ENCODE data around the gene FILIP1. TPM values are rescaled to one million over a fixed set of nuclear protein-coding genes. Genes with fewer than 3 reads are reported as not detected.

The FILIP1 gene
- polyA plus RNA-seq, 1 donor from 2014 or later: not detected

DNA sequence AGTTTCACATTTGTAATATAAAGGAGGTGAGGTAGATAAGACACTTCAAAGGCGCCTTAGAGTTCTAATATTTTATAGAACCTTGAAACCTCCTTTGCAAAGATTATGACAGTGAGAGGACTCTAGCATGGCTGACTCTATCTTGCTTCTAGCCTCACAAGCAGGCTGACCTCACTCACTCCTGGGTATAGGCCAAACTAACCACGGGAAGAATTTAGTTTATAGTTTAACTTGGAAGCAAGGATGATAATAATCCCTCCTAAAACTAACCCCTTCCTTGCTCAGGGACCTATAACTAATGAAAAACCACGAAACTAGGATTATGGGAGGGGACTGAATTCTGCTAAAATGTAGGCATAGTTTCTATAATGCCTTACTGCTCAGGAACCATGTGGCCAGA is 84.3 kb downstream of the FILIP1 start:
- Mint-ChIP-seq H3K27me3 (peaks cover 6% of the 10 kb centered on the region), H3K9me3 (peaks cover 0 to 4% (median 3%) of the 10 kb centered on the region in 3 donors), H3K4me3 (no peak overlapping the region)

DNA sequence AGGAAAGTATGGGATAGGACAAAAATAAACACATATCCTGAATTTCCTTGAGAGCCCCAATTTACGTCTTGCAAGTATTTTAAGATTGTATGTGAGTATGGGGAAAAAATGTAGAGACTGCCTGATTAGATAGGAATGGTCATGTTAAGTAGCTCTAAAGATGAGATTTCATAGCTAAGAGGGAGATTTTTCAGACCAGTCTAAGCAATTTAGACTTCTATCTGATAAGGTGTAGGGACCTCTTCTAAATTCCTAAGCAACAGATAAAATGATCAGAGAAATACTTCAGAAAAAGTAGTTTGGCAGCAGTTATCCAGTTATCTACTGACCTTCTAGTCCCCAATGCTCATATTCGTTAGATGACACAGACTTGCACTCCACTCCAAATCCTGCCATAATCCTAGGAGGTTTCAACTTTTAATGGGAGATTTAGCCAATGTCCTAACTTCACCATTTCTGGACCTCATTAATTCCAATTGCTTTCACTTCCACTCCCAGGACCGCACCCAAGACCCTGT is 90.0 kb downstream of the FILIP1 start:
- Mint-ChIP-seq H3K4me3 (no peak overlapping the region), H3K27ac (no peak overlapping the region), H3K4me1 (peaks cover 0 to 1% (median 0%) of the 10 kb centered on the region in 3 donors), H3K27me3 (peaks cover 4% of the 10 kb centered on the region), H3K9me3 (peaks cover 0 to 2% (median 2%) of the 10 kb centered on the region in 3 donors), H3K36me3 (no peaks in the 10 kb centered on the region)

More for the DNA sequence above, 84.3 kb downstream of the FILIP1 start:
- Mint-ChIP-seq H3K4me1 (peaks cover 0 to 1% (median 0%) of the 10 kb centered on the region in 3 donors), H3K27ac (no peak overlapping the region), H3K36me3 (no peaks in the 10 kb centered on the region)

DNA sequence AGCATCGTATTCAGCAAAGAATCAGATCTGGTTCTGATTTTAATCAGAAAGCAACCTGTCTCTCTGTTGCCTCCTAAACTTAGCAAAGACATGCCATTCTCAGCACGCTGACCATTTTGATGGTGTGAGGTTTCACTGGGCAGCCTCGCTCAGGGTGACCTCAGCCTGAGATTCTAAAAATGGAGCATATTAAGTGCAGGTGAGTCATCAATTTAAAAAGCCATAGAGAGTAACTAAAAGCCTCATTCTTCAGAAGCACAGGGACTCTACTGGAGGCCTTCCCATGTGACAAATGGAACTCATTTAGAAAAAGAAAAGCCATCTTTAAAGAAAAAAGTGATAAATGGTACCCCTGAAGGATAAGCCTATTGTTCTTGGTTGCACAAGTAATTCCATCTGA is 91.3 kb downstream of the FILIP1 start:
- Mint-ChIP-seq H3K4me1 (peaks cover 0 to 1% (median 0%) of the 10 kb centered on the region in 3 donors), H3K4me3 (no peak overlapping the region), H3K36me3 (no peaks in the 10 kb centered on the region), H3K27me3 (peaks cover 4% of the 10 kb centered on the region), H3K9me3 (peaks cover 0 to 2% (median 2%) of the 10 kb centered on the region in 3 donors), H3K27ac (no peak overlapping the region)

DNA sequence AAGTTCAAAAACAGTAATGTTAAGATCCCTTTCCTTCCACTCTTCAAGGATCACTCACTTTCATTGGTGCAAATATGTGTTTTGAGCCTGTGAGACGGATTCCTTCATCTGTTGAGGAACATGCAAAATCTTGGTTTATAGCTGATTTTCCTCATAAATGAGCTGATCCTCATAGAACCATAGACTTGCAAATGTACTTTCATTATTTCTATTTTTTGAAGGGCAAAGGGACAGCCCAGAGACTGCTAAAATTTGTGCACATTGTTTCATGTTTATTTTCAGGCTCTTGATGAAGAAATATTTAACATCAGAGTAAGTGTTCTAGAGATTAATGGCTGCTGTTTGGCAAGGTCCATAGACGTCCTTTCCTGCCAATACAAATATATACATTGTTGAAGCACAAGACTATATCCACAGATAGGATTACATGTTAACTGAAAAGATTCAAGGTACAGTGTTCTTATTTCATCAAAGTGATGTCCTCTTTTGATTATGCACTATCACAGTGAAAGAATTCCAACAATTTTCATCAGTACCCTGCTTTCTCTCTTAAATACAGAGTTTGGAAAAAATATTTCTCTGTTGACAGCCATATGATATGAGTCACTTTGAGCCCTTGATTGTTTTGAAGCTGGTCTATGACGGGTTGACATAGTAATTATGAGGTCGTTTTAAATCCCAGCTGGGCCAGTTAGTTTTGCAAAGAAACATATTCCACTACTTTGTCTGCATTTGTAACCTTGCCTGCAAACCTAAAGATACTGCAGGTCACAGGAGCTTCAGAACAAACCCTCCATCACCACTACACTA is 95.7 kb downstream of the FILIP1 start:
- Mint-ChIP-seq H3K4me1 (no peaks in the 10 kb centered on the region), H3K36me3 (no peaks in the 10 kb centered on the region), H3K4me3 (no peak overlapping the region), H3K9me3 (peaks cover 0 to 2% (median 0%) of the 10 kb centered on the region in 3 donors), H3K27ac (no peak overlapping the region), H3K27me3 (peaks cover 7% of the 10 kb centered on the region)

DNA sequence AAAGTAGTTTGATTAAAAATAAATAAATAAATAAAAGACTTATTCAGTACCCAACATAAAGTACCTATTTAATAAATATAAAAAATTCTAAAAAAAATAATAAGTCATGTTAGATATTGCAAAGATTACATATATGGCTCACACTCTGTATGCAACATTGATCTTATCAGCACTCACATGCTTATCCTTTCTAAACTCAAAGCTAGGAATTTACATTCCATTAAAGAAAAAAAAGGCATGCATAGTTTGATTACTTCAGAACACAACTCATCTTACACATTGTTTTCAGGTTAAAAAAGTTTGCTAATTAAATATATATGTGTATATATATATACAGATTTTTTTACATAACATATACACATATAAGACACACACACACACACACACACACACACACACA is 96.4 kb downstream of the FILIP1 start:
- no peak overlapping the region for H3K27ac Mint-ChIP-seq
- H3K4me3 Mint-ChIP-seq: no peak overlapping the region
- peaks cover 0 to 2% (median 0%) of the 10 kb centered on the region in 3 donors for H3K9me3 Mint-ChIP-seq
- peaks cover 7% of the 10 kb centered on the region for H3K27me3 Mint-ChIP-seq
- H3K4me1 Mint-ChIP-seq: no peaks in the 10 kb centered on the region
- H3K36me3 Mint-ChIP-seq: no peaks in the 10 kb centered on the region

DNA sequence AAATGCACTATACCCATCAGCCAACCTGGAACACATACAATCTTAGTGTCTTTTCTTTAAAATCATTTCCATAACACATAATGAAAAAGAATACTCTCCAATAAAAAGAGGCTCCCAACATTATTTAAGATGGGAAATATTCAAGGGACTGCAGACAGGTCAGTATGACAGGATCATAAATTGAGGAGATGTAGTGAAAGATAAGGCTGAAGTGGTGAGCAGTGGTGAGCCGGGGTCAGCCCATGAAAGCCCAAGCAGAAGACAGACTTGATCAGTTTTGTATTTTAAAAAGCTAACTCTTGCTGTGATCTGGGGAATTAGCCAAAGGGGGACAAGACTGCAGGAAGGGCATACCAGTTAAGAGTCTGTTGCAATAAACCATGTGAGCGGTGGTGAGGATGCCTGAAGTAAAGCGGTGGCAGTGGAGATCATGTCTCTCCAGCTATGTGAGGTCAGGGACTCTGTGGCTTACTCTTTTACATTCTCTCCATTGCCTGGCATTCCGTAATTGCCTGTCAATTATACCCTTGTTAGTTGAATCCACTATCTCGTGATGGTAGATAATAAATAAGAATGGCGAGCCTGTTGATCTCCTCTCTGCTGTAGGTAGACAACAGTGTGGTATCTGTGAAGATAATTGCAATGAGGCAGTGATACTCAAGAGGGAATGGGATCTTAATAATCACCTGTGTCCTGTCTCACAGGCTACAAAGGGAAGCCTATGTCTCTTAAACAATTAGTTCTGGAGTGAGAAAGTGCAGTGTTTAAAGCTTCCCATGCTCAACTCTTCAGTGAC is 97.4 kb downstream of the FILIP1 start:
- H3K9me3 Mint-ChIP-seq: peaks cover 0 to 1% (median 0%) of the 10 kb centered on the region in 3 donors
- no peak overlapping the region for H3K4me3 Mint-ChIP-seq
- no peaks in the 10 kb centered on the region for H3K4me1 Mint-ChIP-seq
- no peaks in the 10 kb centered on the region for H3K36me3 Mint-ChIP-seq
- no peak overlapping the region for H3K27ac Mint-ChIP-seq
- H3K27me3 Mint-ChIP-seq: peaks cover 7% of the 10 kb centered on the region

DNA sequence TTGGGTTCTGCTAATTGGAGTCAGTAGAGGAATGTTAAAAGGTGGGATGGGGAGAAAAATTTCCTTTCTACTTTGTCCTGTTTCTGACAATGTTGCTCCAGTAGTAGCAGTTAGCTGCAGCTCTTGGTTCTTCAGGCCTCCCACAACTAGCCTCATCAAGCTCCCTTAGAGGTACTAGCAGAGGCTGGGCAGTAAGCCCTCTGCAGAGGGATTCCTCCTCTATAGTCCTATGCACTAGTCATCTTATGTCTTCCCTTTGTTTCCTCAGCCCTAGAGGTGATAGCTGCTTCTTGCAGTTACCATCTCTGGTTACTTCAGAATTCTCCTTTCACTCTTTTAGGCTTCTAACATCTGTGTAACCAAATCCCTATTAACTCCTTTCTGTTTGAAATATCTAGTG is 99.8 kb downstream of the FILIP1 start:
- Mint-ChIP-seq H3K9me3 (no peaks in the 10 kb centered on the region), H3K36me3 (no peaks in the 10 kb centered on the region), H3K4me3 (no peak overlapping the region), H3K27me3 (peaks cover 11% of the 10 kb centered on the region), H3K27ac (no peak overlapping the region), H3K4me1 (no peaks in the 10 kb centered on the region)

DNA sequence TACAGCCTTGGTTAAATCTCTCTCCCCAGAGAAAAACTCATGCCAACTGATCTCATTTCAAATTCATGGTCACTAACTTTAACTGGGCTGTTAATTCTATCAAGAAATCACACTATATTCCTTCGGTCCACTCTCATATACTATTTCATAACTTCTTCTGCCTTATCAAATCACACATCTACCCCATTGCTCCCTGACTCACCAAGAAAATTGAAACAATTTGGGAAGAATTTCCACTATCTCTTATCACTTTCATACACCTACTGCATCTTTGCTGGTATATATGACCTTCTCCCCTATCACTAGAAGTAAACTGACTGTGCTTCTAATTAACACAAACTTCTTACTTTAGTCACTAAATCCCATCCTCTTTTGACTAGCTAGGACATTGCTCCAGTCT is 102.3 kb downstream of the FILIP1 start:
- no peak overlapping the region for H3K4me3 Mint-ChIP-seq
- H3K27me3 Mint-ChIP-seq: peaks cover 9% of the 10 kb centered on the region
- H3K9me3 Mint-ChIP-seq: no peaks in the 10 kb centered on the region
- H3K36me3 Mint-ChIP-seq: no peaks in the 10 kb centered on the region
- H3K27ac Mint-ChIP-seq: no peak overlapping the region
- no peaks in the 10 kb centered on the region for H3K4me1 Mint-ChIP-seq

DNA sequence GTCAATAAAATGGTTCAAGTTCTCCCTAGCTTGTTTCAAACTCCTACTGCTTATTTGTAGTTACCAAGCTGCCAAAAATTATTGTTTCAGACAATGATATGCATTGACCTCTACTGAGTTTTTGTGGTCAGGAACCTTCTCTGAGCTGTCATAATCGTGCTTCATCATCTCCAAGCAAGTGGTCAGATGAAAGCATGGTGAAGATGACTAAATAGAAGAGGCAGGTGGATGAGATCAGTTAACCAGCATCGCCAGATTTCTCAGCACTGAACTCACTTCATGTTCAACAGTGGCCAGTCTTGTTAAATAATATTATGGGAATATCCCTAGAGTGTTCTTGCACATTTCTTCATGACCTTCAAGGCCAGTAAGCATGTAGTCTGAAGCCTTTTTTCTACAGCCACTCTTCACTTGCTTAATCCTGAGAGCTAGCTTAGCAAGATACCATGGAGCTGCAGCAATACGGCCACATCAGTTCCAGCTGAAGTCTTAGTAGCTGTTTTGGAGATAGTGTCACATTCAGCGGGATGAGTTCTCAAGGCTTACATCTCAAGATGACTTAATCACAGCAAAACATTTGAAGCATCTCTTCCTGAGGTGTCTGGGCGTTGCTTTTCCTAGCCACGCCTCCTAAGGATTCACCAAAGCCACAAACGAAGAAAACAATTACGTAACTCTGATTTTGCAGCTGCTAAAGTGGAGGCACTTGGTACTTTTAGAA is 107.4 kb downstream of the FILIP1 start:
- Mint-ChIP-seq H3K4me3 (no peak overlapping the region), H3K4me1 (no peaks in the 10 kb centered on the region), H3K27ac (no peak overlapping the region), H3K27me3 (peaks cover 7% of the 10 kb centered on the region), H3K9me3 (no peaks in the 10 kb centered on the region), H3K36me3 (no peaks in the 10 kb centered on the region)

DNA sequence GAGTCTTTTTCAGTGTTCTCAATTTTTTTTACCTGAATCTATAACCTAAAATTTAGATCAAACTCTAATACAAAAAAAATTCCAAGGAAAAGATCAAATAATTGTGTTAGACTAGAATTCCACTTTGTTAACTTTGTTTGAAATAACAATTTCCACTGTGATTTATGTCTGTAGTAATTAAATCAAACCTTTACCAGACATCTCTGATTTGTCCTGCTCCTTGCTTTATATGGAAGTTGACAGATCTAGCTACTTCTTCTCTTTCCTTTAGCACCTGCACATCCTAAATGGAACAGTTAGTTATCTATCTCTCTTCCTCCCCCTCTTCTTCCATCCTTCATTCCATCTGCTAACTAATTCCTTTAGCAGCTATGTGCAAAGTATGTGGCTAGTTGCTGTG is 109.5 kb downstream of the FILIP1 start:
- H3K4me3 Mint-ChIP-seq: no peak overlapping the region
- no peaks in the 10 kb centered on the region for H3K9me3 Mint-ChIP-seq
- H3K27ac Mint-ChIP-seq: no peak overlapping the region
- no peaks in the 10 kb centered on the region for H3K36me3 Mint-ChIP-seq
- H3K27me3 Mint-ChIP-seq: peaks cover 6% of the 10 kb centered on the region
- no peaks in the 10 kb centered on the region for H3K4me1 Mint-ChIP-seq

DNA sequence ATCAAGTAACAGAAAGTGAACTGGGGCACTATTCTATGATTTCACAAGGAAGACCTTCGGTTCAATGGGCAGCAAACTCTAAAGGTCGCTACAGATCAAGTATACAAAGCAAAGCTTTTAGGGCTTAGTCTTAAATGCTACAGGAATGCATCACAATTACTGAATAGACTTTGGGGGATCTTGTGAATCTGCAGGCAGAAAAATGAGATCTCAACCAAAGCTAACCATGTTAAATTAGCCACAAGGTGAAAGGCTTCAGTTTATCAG is 111.0 kb downstream of the FILIP1 start:
- peaks cover 4% of the 10 kb centered on the region for H3K27me3 Mint-ChIP-seq
- no peak overlapping the region for H3K27ac Mint-ChIP-seq
- no peaks in the 10 kb centered on the region for H3K36me3 Mint-ChIP-seq
- H3K4me3 Mint-ChIP-seq: no peak overlapping the region
- H3K4me1 Mint-ChIP-seq: no peaks in the 10 kb centered on the region
- H3K9me3 Mint-ChIP-seq: no peaks in the 10 kb centered on the region

DNA sequence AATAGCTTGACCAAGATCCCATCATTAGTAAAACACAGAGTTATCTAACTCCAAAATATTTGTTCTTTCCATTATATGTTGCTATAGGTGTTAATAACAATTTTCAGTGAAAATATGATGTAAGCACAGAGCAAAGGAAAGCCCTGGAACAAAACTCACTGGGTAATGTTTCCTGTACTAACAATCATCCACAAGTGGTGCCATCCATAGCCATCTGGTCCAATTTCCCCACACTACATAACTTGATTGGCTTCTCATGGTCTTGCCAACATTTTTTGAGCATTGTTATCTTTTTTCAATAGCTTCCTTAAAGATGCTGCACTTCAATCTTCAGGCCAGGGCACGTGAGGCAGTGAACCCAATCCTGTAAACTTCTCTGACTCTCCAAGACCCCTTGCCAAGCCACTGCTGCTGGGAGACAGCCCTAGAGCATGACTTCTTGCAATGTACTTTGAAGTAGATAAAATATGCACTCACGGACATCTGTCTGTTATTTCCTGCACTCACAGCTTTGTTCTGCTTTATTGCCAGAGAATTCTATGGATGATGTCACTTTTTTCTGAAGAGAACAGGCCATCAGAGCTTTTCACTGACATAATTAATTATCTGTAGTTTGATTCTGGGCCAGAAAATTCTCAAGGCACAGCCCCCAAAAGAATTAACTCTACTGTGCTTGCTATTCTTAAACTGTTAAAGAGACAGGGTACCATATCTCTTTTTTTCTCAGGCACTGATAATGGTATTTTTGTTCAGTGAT is 111.5 kb downstream of the FILIP1 start:
- peaks cover 2% of the 10 kb centered on the region for H3K27me3 Mint-ChIP-seq
- no peak overlapping the region for H3K4me3 Mint-ChIP-seq

DNA sequence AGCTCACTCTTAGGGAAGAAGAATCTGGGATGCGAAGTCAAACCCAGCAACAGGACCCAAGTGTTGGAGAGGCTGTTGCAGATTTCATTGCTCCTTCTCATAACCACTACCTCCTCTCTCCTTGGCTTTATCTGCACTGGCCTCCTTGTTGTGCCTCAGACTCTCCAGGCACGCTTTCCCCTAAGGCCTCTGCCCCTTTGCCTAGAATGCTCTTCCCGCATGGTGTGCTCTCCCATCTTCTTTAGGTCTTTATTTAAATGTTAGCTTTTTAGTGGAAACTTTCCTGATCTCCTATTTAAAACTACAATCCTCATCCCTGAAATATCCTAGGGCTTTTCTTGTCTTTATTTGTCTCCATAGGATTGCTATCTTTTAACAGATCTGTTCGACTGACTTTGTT is 114.1 kb downstream of the FILIP1 start:
- no peaks in the 10 kb centered on the region for H3K9me3 Mint-ChIP-seq
- no peak overlapping the region for H3K4me3 Mint-ChIP-seq
- H3K4me1 Mint-ChIP-seq: no peaks in the 10 kb centered on the region
- no peak overlapping the region for H3K27ac Mint-ChIP-seq
- H3K27me3 Mint-ChIP-seq: peaks cover 2% of the 10 kb centered on the region
- H3K36me3 Mint-ChIP-seq: no peaks in the 10 kb centered on the region

More for the DNA sequence above, 111.5 kb downstream of the FILIP1 start:
- H3K4me1 Mint-ChIP-seq: no peaks in the 10 kb centered on the region
- no peaks in the 10 kb centered on the region for H3K36me3 Mint-ChIP-seq
- no peaks in the 10 kb centered on the region for H3K9me3 Mint-ChIP-seq
- no peak overlapping the region for H3K27ac Mint-ChIP-seq

DNA sequence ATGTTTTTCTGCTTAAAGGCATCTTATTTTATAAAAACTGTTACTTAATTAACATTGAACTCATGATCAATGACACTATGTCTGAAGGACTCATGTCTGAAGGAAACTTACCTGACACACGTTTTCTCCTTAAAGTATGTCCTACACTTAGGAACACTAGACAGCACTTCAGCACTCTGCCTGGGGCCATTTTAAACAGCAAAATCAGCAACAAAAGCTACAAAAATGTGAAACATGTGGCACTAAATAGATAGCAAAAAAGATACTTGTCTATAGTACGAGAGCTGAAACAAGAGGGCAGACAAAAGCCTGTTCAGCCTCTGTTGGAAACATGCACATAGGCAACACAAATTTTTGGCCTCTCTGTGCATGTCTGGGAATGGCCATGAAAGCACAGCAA is 115.5 kb downstream of the FILIP1 start:
- peaks cover 2% of the 10 kb centered on the region for H3K27me3 Mint-ChIP-seq
- peaks cover under 1% of the 10 kb centered on the region for H3K36me3 Mint-ChIP-seq
- no peak overlapping the region for H3K27ac Mint-ChIP-seq
- peaks cover under 1% of the 10 kb centered on the region in 3 donors for H3K9me3 Mint-ChIP-seq
- H3K4me1 Mint-ChIP-seq: no peaks in the 10 kb centered on the region
- no peak overlapping the region for H3K4me3 Mint-ChIP-seq
